Measurements from ENCODE around the gene GTSF1L. TPM values are rescaled to one million over a fixed set of nuclear protein-coding genes. Genes with fewer than 3 reads are reported as not detected.

The GTSF1L gene
- total RNA-seq, 1 experiment from 2014 or later = not detected

DNA sequence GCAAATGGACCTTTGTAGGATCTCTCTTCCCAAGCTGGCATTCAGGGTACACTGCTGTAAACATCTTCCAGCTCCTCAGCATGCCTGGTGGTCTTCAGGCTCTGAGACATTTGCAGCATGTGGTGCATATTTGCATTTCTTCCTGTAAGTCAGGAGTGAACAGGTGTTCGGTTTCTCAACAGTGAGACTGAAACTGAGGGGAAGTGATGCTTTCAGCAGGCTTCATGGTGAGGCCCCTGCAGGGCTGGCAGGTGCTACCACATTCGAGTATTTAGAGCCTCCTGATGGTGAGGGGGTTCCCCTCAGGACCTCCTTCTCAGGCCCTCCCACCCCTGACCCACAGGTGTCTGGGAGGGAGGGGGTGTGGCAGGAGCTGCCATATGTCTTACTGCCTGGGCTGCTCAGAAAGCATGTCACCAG is 44.8 kb downstream of the GTSF1L start:
- ChIA-PET POLR2A (no interaction called here), CTCF (no interaction called here)
- no peak overlapping the region for H3K27ac Mint-ChIP-seq
- H3K36me3 Mint-ChIP-seq = peaks cover 39% of the 10 kb centered on the region
- H3K4me1 Mint-ChIP-seq = peaks cover 7% of the 10 kb centered on the region
- H3K27me3 Mint-ChIP-seq (ENCODE audit: low read depth) = no peaks in the 10 kb centered on the region
- TF ChIP-seq SP1 (CRISPR knock-in tag; conservative IDR thresholded peaks at IDR 0.05) (no peak), RORB (CRISPR knock-in tag; IDR thresholded peaks at IDR 0.05) (no peak), HMGA2 (CRISPR knock-in tag; IDR thresholded peaks at IDR 0.05) (no peak), NR1H2 (CRISPR knock-in tag; IDR thresholded peaks at IDR 0.05) (no peak)
- TF ChIP-seq, protein P1, sequence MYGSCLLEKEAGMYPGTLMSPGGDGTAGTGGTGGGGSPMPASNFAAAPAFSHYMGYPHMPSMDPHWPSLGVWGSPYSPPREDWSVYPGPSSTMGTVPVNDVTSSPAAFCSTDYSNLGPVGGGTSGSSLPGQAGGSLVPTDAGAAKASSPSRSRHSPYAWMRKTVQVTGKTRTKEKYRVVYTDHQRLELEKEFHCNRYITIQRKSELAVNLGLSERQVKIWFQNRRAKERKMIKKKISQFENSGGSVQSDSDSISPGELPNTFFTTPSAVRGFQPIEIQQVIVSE (CRISPR knock-in tag; IDR thresholded peaks at IDR 0.05; ENCODE audit: borderline replicate concordance) = no peak
- TF ChIP-seq, protein P2, sequence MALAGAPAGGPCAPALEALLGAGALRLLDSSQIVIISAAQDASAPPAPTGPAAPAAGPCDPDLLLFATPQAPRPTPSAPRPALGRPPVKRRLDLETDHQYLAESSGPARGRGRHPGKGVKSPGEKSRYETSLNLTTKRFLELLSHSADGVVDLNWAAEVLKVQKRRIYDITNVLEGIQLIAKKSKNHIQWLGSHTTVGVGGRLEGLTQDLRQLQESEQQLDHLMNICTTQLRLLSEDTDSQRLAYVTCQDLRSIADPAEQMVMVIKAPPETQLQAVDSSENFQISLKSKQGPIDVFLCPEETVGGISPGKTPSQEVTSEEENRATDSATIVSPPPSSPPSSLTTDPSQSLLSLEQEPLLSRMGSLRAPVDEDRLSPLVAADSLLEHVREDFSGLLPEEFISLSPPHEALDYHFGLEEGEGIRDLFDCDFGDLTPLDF (CRISPR knock-in tag; IDR thresholded peaks at IDR 0.05) = no peak
- TF ChIP-seq, protein P3, sequence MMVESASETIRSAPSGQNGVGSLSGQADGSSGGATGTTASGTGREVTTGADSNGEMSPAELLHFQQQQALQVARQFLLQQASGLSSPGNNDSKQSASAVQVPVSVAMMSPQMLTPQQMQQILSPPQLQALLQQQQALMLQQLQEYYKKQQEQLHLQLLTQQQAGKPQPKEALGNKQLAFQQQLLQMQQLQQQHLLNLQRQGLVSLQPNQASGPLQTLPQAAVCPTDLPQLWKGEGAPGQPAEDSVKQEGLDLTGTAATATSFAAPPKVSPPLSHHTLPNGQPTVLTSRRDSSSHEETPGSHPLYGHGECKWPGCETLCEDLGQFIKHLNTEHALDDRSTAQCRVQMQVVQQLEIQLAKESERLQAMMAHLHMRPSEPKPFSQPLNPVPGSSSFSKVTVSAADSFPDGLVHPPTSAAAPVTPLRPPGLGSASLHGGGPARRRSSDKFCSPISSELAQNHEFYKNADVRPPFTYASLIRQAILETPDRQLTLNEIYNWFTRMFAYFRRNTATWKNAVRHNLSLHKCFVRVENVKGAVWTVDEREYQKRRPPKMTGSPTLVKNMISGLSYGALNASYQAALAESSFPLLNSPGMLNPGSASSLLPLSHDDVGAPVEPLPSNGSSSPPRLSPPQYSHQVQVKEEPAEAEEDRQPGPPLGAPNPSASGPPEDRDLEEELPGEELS (CRISPR knock-in tag; IDR thresholded peaks at IDR 0.05) = no peak
- TF ChIP-seq, protein P4, sequence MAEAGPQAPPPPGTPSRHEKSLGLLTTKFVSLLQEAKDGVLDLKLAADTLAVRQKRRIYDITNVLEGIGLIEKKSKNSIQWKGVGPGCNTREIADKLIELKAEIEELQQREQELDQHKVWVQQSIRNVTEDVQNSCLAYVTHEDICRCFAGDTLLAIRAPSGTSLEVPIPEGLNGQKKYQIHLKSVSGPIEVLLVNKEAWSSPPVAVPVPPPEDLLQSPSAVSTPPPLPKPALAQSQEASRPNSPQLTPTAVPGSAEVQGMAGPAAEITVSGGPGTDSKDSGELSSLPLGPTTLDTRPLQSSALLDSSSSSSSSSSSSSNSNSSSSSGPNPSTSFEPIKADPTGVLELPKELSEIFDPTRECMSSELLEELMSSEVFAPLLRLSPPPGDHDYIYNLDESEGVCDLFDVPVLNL (CRISPR knock-in tag; IDR thresholded peaks at IDR 0.05; ENCODE audit: borderline replicate concordance, low read depth) = no peak
- ATAC-seq = no peak
- no peak overlapping the region for H3K4me3 Mint-ChIP-seq
- no peaks in the 10 kb centered on the region for H3K9me3 Mint-ChIP-seq
- no peak for DNase-seq (ENCODE audit: low spot score)

DNA sequence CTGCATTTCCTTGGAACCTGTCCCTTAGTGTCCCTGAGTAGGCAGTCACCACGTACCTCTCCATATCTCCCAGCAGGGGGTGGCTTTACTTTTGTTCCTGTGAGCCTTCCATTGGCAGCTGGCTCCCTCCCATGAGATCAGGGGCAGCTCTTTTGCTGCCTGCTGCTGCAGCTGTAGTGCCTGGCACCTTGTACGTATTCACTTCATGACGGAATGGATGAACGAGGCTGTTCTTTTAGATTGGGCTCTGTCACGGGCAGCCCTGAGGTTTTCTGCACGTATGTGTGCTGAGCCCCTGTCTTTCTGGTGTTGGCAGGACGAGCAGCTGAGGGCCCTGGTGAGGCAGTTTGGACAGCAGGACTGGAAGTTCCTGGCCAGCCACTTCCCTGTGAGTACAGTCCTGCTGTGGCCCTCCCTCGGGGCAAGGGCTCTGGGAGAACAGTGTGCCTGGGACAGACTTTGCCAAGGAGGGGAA is 45.3 kb downstream of the GTSF1L start:
- CTCF ChIA-PET = interaction anchor here (0.8 kb wide), 1 partner anchor 233 kb away, joined by 4 read pairs; no protein-coding TSS in a partner anchor
- H3K4me3 Mint-ChIP-seq = no peak overlapping the region
- no peak for DNase-seq (ENCODE audit: low spot score)
- peaks cover 39% of the 10 kb centered on the region for H3K36me3 Mint-ChIP-seq
- POLR2A ChIA-PET = no interaction called here
- no peaks in the 10 kb centered on the region for H3K27me3 Mint-ChIP-seq (ENCODE audit: low read depth)
- H3K9me3 Mint-ChIP-seq = no peaks in the 10 kb centered on the region
- H3K4me1 Mint-ChIP-seq = peaks cover 7% of the 10 kb centered on the region
- H3K27ac Mint-ChIP-seq = peak overlapping the region; percentile 5; the same call in 1 of the 2 replicates
- no peak for ATAC-seq
- no peak for TF ChIP-seq ELF4 (CRISPR knock-in tag; IDR thresholded peaks at IDR 0.05; ENCODE audit: low read depth)
- TF ChIP-seq ETV6 (CRISPR knock-in tag; IDR thresholded peaks at IDR 0.05) = no peak
- no peak for TF ChIP-seq OVOL2 (CRISPR knock-in tag; IDR thresholded peaks at IDR 0.05; ENCODE audit: borderline replicate concordance)
- TF ChIP-seq NFATC4 (CRISPR knock-in tag; IDR thresholded peaks at IDR 0.05) = no peak
- TF ChIP-seq, protein P5, sequence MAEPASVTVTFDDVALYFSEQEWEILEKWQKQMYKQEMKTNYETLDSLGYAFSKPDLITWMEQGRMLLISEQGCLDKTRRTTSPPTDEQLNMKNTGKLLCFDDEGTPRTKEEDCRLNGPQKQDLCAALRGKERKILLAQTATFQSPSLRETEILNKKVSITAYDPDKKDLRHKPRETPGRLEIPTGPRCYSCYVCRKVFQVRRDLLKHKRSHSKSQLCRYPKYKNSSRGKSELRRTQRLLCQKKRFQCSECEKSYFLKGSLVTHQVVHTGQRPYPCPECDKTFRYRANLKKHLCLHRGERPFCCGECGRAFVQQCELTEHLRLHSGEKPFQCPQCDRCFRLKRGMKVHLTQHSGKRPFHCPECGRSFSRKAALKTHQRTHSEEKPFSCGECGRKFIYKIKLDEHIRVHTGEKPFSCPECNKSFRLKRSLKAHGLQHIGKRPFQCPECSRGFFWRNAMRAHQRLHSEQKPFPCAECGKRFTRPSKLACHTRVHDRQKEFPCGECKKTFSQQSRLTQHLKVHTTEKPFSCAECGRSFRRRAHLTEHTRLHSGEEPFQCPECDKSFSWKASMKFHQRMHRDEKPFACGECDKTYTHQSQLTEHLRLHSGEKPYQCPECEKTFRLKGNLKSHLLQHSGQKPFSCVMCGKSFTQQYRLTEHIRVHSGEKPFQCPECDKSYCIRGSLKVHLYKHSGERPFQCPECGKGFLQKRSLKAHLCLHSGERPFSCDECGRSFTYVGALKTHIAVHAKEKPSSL (CRISPR knock-in tag; conservative IDR thresholded peaks at IDR 0.05) = no peak
- TF ChIP-seq, protein P6, sequence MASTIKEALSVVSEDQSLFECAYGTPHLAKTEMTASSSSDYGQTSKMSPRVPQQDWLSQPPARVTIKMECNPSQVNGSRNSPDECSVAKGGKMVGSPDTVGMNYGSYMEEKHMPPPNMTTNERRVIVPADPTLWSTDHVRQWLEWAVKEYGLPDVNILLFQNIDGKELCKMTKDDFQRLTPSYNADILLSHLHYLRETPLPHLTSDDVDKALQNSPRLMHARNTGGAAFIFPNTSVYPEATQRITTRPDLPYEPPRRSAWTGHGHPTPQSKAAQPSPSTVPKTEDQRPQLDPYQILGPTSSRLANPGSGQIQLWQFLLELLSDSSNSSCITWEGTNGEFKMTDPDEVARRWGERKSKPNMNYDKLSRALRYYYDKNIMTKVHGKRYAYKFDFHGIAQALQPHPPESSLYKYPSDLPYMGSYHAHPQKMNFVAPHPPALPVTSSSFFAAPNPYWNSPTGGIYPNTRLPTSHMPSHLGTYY (CRISPR knock-in tag; IDR thresholded peaks at IDR 0.05) = no peak
- TF ChIP-seq, protein P7, sequence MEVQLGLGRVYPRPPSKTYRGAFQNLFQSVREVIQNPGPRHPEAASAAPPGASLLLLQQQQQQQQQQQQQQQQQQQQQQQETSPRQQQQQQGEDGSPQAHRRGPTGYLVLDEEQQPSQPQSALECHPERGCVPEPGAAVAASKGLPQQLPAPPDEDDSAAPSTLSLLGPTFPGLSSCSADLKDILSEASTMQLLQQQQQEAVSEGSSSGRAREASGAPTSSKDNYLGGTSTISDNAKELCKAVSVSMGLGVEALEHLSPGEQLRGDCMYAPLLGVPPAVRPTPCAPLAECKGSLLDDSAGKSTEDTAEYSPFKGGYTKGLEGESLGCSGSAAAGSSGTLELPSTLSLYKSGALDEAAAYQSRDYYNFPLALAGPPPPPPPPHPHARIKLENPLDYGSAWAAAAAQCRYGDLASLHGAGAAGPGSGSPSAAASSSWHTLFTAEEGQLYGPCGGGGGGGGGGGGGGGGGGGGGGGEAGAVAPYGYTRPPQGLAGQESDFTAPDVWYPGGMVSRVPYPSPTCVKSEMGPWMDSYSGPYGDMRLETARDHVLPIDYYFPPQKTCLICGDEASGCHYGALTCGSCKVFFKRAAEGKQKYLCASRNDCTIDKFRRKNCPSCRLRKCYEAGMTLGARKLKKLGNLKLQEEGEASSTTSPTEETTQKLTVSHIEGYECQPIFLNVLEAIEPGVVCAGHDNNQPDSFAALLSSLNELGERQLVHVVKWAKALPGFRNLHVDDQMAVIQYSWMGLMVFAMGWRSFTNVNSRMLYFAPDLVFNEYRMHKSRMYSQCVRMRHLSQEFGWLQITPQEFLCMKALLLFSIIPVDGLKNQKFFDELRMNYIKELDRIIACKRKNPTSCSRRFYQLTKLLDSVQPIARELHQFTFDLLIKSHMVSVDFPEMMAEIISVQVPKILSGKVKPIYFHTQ (CRISPR knock-in tag; IDR thresholded peaks at IDR 0.05) = no peak
- TF ChIP-seq, protein P8, sequence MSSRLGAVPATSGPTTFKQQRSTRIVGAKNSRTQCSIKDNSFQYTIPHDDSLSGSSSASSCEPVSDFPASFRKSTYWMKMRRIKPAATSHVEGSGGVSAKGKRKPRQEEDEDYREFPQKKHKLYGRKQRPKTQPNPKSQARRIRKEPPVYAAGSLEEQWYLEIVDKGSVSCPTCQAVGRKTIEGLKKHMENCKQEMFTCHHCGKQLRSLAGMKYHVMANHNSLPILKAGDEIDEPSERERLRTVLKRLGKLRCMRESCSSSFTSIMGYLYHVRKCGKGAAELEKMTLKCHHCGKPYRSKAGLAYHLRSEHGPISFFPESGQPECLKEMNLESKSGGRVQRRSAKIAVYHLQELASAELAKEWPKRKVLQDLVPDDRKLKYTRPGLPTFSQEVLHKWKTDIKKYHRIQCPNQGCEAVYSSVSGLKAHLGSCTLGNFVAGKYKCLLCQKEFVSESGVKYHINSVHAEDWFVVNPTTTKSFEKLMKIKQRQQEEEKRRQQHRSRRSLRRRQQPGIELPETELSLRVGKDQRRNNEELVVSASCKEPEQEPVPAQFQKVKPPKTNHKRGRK (CRISPR knock-in tag; IDR thresholded peaks at IDR 0.05; ENCODE audit: borderline replicate concordance) = no peak
- no peak for TF ChIP-seq GTF2I (CRISPR knock-in tag; conservative IDR thresholded peaks at IDR 0.05)
- no peak for TF ChIP-seq CBFB (CRISPR knock-in tag; IDR thresholded peaks at IDR 0.05; ENCODE audit: low read depth)
- TF ChIP-seq, protein P9, sequence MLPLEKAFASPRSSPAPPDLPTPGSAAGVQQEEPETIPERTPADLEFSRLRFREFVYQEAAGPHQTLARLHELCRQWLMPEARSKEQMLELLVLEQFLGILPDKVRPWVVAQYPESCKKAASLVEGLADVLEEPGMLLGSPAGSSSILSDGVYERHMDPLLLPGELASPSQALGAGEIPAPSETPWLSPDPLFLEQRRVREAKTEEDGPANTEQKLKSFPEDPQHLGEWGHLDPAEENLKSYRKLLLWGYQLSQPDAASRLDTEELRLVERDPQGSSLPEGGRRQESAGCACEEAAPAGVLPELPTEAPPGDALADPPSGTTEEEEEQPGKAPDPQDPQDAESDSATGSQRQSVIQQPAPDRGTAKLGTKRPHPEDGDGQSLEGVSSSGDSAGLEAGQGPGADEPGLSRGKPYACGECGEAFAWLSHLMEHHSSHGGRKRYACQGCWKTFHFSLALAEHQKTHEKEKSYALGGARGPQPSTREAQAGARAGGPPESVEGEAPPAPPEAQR (CRISPR knock-in tag; IDR thresholded peaks at IDR 0.05) = no peak
- TF ChIP-seq EMX1 (CRISPR knock-in tag; IDR thresholded peaks at IDR 0.05) = no peak
